HG02678 (cell line): ENCODE data around the gene MRPL12.

Experiments
- ATAC-seq: cut with Tn5 transposase; IDR thresholded peaks from one replicate; pipeline ENCODE4 v1.9.1; 2021; ENCODE audit warnings: mild to moderate bottlenecking, moderate library complexity; ENCODE audit not compliant: unreplicated experiment

Gene MRPL12

GRCh38 chr17:81682565-81683207 is 20.5 kb upstream of the MRPL12 start:
- ATAC-seq = no peak

- ATAC-seq = no peak
Observed at GRCh38 chr17:81683208-81683583, 20.0 kb upstream of the MRPL12 start.

- ATAC-seq = peak; percentile 93
Observed at GRCh38 chr17:81683584-81684441, 19.4 kb upstream of the MRPL12 start, which contains the start of the genes ARL16 and HGS. TSS of gene ARL16 (minus strand) at chr17:81683797. CDS start at chr17:81683753, 44 bp downstream. TSS of gene HGS (plus strand) at chr17:81684011. CDS start at chr17:81684067, 56 bp downstream.

- ATAC-seq = no peak
Observed at GRCh38 chr17:81684442-81684911, 18.7 kb upstream of the MRPL12 start.

- no peak for ATAC-seq
Observed at GRCh38 chr17:81685108-81685507, 18.1 kb upstream of the MRPL12 start.

GRCh38 chr17:81686614-81687013 is 16.6 kb upstream of the MRPL12 start:
- ATAC-seq = no peak

GRCh38 chr17:81687770-81688541 is 15.2 kb upstream of the MRPL12 start:
- no peak for ATAC-seq

GRCh38 chr17:81688616-81689015 is 14.6 kb upstream of the MRPL12 start:
- ATAC-seq = no peak

- no peak for ATAC-seq
Observed at GRCh38 chr17:81690066-81690465, 13.1 kb upstream of the MRPL12 start.

GRCh38 chr17:81690549-81690948 is 12.6 kb upstream of the MRPL12 start:
- no peak for ATAC-seq

- no peak for ATAC-seq
Observed at GRCh38 chr17:81691196-81691595, 12.0 kb upstream of the MRPL12 start.

GRCh38 chr17:81691608-81692007 is 11.6 kb upstream of the MRPL12 start:
- no peak for ATAC-seq

- no peak for ATAC-seq
Observed at GRCh38 chr17:81693509-81694210, 9.5 kb upstream of the MRPL12 start.

- no peak for ATAC-seq
Observed at GRCh38 chr17:81694810-81695209, 8.4 kb upstream of the MRPL12 start.

GRCh38 chr17:81695211-81695610 is 8.0 kb upstream of the MRPL12 start:
- no peak for ATAC-seq

GRCh38 chr17:81695801-81696200 is 7.4 kb upstream of the MRPL12 start:
- no peak for ATAC-seq

GRCh38 chr17:81696218-81696941 is 6.8 kb upstream of the MRPL12 start:
- no peak for ATAC-seq

- ATAC-seq = no peak
Observed at GRCh38 chr17:81697261-81698044, 5.7 kb upstream of the MRPL12 start.
